ENCODE data around the gene MYO7A.

DNA sequence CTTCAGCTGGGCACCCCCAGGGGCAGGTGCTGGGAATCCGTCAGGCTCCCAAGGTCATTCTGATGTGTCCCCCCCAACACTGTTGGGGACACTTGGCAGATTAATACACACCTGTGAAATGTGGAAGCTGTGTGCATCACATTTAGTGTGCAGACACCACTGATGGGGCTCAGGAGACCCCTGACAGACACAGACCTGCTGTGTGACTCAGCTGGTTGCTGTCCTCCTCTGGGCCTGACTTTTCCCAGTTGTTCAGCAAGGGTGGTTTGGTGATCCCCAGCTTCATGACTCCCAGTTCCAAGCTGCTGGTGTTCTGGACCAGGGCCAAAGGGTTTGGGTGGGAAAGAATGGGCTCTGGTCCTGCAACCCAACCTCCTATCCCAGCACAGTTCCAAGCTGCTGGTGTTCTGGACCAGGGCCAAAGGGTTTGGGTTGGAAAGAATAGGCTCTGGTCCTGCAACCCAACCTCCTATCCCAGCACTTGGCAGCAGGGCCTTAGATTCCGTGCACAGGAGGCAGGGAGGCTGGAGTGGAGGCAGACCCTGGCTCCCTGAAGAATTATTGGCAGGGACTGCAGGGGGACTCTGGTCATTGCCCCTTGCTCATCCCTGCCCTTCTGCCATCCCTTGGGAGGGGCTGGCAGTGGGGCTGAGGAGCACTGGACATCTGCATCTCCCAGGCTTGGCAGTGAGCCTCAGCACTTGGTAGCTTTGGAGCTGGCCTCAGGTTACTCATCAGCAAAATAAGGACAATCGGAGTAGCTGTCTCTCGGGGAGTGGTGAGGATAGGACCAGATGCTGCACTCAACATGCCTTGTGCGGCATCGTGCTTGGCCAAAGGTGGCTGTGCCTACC lies 33.8 kb upstream of the MYO7A start:
- no peak for TF ChIP-seq POLR2A (IDR thresholded peaks at IDR 0.05; ENCODE audit: low read length)
- no peak for TF ChIP-seq GATA1 (IDR thresholded peaks at IDR 0.05; ENCODE audit: low read depth, low read length)

Data from erythroblast (primary cell).